Neural cell (in vitro differentiated cells): ENCODE measurements around the gene KCNK7.

Experiments used
- EZH2 ChIP-seq: fragments of 200-600, 300-800 bp; shearing (Covaris generic), sonication (generic); IDR thresholded peaks from 2 replicates; pipeline ENCODE4 v1.6.1; 2014; ENCODE audit warnings: antibody characterized with exemption, low read length, borderline replicate concordance, mild to moderate bottlenecking; ENCODE audit not compliant: insufficient read depth, poor library complexity, severe bottlenecking
- POLR2AphosphoS5 ChIP-seq: IDR thresholded peaks from 2 replicates; pipeline ENCODE4 v1.6.1; 2012
- RAD21 ChIP-seq: fragments of 450-650 bp; conservative IDR thresholded peaks from 2 replicates; pipeline ENCODE4 v1.6.1; 2014; ENCODE audit warnings: antibody characterized with exemption, mild to moderate bottlenecking, moderate library complexity
- SMC3 ChIP-seq: fragments of 450-650 bp; conservative IDR thresholded peaks from 2 replicates; pipeline ENCODE4 v1.6.1; 2014; ENCODE audit warnings: antibody characterized with exemption, mild to moderate bottlenecking, moderate library complexity; ENCODE audit not compliant: poor library complexity
- TF ChIP-seq, protein P1 (sequence below): fragments of 450-650 bp; IDR thresholded peaks from 2 replicates; pipeline ENCODE4 v1.5.1; 2014; ENCODE audit warnings: antibody characterized with exemption, mild to moderate bottlenecking, moderate library complexity; ENCODE audit not compliant: poor library complexity, severe bottlenecking

GRCh38 chr11:65621460-65621859 lies 25.9 kb upstream of the KCNK7 start:
- TF ChIP-seq, protein P1, sequence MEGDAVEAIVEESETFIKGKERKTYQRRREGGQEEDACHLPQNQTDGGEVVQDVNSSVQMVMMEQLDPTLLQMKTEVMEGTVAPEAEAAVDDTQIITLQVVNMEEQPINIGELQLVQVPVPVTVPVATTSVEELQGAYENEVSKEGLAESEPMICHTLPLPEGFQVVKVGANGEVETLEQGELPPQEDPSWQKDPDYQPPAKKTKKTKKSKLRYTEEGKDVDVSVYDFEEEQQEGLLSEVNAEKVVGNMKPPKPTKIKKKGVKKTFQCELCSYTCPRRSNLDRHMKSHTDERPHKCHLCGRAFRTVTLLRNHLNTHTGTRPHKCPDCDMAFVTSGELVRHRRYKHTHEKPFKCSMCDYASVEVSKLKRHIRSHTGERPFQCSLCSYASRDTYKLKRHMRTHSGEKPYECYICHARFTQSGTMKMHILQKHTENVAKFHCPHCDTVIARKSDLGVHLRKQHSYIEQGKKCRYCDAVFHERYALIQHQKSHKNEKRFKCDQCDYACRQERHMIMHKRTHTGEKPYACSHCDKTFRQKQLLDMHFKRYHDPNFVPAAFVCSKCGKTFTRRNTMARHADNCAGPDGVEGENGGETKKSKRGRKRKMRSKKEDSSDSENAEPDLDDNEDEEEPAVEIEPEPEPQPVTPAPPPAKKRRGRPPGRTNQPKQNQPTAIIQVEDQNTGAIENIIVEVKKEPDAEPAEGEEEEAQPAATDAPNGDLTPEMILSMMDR, result no peak
- no peak for TF ChIP-seq SMC3
- no peak for TF ChIP-seq EZH2
- TF ChIP-seq RAD21, result no peak
- no peak for TF ChIP-seq POLR2AphosphoS5
